EL (cell line): ENCODE data around the gene METTL2B.
A peak's percentile ranks its signal among the peaks of the same experiment; 100 is the strongest.

ENCODE experiments used
- DNase-seq: peaks from one replicate; pipeline ENCODE4 v3.0.0-alpha.2; 2016

Gene METTL2B, protein sequence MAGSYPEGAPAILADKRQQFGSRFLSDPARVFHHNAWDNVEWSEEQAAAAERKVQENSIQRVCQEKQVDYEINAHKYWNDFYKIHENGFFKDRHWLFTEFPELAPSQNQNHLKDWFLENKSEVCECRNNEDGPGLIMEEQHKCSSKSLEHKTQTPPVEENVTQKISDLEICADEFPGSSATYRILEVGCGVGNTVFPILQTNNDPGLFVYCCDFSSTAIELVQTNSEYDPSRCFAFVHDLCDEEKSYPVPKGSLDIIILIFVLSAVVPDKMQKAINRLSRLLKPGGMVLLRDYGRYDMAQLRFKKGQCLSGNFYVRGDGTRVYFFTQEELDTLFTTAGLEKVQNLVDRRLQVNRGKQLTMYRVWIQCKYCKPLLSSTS

DNA sequence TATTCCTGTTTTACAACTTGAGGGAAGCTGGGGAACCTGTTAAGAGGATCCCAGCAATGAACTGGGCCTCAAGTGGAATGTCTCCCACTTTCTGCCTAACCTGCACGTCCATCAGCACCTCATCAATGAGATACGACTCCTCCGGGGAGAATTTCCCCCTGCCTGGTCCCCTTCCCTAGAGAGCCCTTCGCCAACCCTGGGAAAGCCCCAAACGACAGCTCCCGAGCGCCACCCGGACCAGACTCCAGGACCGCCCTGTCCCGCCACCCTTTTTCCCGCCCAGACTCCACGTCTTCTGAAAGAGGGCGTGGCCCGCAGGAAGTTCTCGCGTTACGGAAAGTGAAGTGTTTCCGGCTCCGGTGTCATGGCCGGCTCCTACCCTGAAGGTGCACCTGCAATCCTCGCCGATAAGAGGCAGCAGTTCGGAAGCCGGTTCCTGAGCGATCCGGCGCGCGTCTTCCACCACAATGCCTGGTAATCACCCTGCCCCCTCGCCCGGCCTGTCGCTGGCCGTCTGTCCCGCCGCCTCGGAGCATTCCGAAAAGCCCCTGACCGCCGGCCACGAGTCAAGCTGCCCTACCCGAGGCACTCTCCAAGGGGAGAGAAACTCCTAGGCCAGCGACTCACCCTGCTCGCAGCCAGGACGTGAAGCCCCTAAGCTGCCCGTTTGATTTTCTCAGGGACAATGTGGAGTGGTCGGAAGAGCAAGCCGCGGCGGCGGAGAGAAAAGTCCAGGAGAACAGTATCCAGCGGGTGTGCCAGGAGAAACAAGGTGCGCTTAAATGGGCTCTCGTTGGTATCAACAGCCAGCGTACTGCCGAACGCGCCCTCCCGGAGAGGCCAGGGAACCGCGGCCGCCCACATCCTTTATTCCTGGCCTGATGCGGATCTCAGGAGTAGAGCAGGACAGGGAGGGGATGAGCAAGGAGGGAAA is at the start of gene METTL2B:
Gene METTL2B, plus strand, starts transcription at position 347 of the 934 bp plus-strand sequence. Its CDS starts 18 bp downstream, at position 365.
- peak; percentile 93 for DNase-seq

DNA sequence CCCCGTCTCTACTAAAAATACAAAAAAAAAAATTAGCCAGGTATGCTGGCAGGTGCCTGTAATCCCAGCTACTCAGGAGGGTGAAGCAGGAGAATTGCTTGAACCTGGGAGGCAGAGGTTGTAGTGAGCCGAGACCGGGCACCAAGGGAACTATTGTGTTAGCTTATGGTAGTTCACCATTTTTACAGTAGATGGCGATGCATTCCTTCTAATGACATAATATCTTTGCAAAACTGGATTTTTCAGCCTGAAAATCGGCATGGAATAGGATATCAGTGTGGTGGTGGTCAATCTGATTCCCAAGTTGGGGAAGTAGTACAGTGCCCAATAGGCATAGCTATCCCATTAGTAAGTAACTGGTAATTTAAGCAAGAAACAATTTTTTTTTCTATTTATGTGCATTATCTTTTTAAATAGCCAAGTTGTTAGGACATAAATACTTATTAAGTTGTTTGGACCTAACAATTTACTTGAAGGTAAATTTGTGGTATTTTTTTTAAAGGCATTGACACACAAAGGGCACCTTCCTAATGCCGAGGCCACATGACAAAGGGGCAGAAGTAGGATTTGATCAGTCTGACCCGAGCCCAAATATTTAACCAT is 49.2 kb upstream of the METTL2B start:
- DNase-seq: peak; percentile 53

DNA sequence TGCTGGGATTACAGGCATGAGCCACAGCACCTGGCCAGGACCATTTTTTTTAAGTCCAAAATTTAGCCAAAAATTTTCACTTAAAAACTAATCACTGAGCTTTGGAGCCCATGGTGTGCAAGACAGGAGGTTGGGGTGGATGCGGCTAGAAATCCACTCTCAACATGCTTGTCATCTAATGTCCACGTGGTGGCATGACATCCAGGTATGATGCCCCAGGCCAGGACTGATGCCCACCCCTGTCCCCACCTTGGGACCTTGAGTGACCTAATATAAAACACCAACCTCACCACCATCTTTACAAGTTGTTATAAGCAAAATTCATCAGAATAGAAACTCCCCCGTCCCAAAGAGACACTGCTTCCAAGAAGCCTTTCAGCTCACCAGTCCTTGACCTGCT is 46.3 kb upstream of the METTL2B start:
- DNase-seq: no peak

DNA sequence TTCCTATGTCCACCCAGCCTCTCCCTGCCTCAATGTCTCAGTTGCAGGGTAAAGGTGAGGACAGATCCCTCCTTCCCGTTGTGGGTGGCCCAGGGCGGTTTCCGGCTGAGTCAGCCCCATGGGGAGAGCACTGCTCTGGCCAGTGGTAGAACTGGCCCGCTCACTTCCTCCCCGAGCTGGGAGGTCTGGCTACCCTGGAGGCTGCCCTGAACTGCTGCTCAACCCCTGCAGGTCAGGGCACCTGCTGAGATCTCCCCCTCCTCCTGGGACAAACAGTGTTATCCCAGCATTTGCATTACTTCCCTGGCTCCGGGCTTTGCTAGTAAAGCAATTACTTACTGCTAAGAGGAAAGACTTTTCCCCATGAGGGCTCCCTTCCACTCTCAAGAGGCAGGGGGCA is 45.3 kb upstream of the METTL2B start:
- no peak for DNase-seq

DNA sequence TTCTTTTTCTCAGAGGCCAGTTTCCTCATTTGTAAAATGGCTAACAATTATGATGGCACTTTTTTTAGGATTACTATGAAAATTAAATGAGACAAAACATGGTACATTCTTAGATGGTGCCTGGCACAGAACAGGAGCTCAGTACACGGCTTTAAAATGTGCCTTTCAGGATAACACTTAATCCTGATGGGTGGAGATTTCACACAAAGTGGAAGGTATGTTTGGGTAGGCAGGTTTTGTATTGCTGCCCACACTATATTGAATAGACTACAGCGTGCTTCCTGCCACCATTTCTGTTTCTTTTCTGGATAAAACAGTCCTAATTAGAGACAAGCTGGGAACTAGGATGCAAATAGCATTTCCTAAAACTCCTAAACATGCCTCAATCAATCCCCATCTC is 44.8 kb upstream of the METTL2B start:
- DNase-seq: no peak

DNA sequence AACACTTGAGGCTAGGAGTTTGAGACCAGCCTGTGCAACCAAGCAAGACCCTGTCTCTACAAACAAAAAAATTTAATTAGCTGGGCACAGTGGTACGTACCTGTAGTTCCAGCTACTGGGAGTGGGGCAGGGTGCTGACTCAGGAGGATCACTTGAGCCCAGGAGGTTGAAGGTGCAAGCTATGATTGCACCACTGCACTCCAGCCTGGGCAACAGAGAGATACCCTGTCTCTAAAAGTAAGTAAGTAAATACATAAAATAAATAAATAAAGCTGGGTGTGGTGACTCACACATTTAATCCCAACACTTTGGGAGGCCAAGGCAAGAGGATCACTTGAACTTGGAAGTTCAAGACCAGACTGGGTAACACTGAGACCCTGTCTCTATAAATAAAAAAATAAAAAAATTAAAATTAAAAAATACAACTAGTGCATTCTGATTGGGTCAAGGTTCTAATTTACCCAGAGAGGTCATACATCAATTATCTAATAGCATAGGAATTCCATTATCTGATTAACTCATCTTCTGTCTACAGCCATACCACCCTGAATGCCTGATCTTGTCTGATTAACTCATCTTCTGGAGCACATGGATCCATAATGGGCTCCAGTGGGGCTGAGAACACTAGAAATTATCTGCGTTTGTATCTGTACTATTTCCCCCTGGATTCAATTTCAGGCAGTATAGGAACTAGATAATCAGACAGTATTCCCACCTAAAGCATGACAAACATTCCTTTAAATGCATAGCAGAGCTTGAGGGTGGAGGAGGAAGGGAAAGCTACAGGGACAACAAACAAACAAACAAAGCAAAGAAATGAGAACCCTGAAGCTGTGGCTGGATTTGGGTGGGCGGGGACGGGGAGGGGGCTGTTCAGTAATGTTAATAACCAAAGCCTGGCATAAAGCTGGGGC is 41.9 kb upstream of the METTL2B start:
- DNase-seq: peak; percentile 23

DNA sequence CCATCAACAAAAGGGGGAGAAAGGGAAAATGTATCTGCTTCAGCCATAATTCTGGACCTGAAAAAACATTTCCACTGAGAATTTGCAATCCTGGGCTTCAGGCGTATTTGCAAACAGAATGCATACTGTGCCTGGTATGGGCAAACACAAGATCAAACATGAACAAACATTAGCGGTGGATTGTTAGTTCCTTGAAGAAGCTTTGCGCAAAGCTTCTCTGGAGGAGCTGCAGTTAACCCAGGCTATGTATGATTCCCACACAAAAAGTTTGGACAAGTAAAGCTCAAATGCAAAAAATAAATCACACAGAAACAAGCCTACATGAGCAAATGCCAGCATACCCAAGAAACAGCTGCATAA is 41.2 kb upstream of the METTL2B start:
- DNase-seq: no peak

DNA sequence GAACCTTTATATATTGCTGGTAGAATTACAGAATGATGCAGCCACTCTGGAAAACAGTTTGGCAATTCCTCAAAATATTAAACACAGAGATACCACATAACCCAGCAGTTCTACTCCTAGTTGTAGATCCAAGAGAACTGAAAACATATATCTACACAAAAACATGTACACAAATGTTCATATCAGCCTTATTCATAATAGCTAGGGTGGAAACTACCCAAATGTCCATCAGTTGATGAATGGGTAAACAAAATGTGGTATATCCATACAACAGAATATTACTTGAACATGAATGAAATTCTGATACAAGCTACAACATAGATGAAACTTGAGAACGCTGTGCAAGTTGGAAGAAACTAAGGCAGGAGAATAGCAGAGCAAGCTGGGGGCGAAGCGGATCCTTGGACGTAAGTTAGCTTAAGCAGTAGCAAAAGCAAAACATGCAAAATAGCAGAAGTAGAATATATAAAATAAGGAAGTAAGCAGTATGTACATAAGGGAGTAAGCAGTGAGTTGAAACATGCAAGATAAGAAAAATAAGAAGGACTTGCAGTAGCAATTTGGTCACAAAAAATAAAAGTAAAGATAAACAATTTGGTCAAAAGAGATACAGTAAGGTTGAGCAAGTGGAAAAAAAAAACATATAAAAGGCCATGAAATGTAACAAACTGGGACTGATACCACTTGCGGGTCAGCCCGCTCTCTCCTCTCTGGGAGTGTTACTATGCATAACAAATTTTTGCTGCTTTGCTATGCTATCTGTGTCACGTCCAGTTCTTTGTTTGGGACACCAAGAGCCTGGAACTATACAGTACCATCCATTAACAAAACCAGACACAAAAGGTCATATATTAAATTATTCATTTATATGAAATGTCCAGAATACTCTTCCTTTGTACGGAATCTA is 38.9 kb upstream of the METTL2B start:
- no peak for DNase-seq

DNA sequence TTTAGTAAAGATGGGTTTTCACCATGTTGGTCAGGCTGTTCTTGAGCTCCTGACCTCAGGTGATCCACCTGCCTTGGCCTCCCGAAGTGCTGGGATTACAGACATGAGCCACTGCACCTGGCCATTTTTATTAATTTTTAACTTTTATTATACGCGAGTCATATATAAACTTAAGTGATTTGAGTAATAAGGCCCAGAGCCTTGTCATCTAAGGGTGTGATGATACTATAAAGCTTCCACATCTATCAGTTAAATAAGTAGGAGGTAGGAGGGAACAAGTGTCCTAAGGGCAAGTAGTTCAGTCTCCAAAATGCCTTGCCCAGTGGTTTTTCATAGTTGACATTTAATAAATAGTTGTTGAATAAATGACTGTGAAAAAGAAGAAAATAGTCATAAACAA is 34.2 kb upstream of the METTL2B start:
- no peak for DNase-seq

DNA sequence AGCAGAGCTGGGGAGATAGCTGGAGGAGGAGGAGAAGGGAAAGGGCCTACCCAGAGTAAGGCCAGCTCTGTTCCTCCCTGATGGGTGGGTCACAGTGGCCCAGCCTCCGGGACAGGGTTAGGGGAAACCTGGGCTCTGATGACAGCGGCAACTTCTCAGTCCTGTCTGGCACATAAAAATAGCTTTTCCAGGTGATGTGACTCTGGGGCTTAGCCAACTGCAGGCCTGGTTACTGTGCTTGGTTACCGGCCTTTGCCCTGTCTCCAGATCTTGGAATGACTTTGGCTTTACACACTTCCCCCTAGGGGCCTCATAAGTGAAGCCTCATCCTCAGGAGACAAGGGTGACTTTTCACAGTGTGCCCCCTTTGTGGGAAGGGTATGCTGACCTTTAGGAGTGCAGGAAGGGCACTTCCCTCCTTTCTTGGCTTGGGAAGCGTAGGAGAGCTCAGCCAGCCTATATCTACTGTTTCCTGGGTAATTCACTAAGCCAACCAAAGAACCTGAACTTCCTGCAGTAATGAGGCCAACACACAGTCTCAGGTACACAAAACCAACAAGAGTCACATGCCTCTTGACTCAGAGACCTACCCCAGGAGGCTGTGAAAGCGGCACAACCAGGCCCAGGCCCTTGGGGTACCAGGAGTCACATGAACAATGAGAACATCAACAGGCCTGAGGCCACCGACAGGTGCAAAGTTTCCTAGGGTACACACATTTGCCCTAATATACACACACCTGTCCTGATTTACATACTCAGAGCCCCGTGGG is 32.5 kb upstream of the METTL2B start:
- no peak for DNase-seq

DNA sequence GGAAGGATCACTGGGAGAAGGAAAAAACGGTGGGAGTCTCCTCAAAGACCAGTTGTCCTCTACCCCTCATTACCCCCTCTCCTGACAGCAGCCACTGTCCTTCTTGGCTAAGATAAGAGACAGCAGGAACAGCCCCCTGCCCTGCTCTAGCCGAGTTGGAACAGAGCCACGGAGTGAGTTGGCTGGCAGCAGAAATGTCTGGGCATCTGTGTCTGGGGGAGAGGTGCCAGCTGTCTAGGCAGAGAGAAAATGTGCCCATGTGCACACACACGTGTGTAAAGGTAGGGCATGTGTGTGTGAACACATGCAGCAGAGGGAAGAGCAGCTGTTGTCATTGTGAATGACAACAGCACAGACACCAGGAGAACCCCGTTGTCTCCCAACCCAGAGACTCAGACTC is 30.2 kb upstream of the METTL2B start:
- no peak for DNase-seq

DNA sequence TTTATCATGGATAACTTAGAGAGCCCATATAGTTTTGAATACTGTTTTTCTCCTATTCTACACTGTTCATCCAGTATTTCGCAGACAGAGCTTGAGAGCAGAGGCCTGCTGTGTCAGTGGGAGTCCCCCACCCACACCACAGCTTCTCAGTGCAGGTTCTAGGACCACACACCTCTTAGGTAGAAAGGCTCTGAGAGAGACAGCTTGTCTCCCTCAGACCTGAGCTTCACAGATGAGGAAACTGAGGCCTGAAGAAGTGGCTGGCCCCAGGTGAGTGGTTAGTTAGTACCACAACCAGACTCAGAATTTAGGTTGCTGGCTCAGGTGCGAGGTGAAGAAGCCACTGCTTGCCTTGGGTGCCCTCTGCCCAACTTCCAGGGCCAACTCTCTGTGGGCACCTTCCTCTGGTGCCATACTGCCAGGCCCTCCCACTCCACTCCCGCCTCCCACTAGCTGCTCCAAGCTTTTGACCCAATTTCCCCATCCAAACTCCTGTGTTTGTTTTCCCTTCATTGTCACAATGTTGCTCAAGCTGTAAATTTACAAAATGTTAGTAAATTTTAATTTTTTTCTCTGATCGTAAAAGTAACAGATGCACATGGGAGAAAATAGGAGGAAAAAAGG is 28.5 kb upstream of the METTL2B start:
- no peak for DNase-seq

DNA sequence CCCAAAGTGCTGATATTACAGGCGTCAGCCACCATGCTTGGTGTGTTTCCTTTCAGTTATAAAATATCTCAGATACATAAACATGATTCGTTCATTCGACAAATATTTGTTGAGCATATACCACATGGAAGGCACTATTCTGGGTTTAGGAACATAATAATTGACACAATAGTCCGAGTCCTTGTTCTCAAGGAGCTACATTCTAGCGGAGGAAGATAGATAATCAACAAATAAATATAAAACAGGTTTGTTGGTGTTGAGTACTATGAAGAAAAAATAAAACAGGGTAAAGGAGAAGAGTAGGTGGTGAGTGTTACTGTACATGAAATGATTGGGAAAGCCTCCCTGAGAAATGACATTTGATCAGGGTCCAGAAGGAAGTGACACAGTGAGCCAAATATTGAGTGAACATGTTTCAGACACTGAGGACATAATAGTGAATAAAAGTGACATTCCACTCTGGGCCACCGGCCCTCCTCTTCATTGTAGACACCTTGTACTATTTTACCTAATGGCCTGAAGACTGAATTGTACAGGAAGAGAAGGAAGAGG is 27.7 kb upstream of the METTL2B start:
- DNase-seq: no peak

DNA sequence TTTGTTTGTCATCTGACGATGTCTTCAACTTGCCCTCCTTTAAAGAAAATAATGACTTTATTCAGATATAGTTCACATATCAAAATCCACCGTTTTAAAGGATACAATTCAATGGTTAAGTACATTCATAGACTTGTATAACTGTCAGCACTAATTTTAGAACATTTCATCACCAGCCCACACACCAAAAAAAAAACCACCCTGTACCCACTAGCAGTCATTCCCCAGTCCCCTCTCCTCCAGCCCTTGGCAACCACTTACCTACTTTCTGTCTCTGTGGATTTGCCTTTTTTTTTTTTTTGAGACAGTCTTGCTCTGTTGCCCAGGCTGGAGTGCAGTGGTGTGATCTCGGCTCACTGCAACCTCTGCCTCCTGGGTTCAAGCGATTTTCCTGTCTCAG is 26.1 kb upstream of the METTL2B start:
- DNase-seq: no peak

DNA sequence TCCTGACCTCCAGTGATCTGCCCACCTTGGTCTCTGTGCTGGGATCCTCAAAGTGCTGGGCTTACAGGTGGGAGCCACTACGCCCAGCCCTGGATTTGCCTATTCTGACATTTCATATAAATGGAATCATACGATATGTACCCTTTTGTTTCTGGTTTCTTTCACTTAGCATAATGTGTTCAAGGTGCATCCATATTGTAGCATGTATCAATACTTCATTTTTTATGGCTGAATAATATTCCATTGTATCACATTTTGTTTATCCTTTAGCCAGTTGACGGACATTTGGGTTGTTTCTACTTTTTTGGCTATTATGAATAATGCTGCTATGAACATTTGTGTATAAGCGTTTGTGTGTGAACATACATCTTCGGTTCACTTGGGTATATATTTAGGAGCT is 25.6 kb upstream of the METTL2B start:
- no peak for DNase-seq

DNA sequence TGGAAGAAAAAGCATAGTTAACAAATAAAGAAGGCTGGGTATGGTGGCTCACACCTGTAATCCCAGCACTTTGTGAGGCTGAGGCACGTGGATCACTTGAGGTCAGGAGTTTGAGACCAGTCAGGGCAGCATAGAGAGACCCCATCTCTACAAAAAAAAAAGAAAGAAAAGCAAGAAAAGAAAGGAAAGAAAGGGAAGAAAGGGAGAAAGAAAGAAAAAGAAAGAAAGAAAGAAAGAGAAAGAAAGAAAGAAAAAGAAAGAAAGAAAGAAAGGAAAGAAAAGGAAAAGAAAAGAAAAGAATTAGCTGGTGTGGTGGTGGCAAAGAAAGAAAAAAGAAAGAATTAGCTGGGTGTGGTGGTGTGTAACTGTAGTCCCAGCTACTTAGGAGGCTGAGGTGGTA is 24.0 kb upstream of the METTL2B start:
- no peak for DNase-seq

DNA sequence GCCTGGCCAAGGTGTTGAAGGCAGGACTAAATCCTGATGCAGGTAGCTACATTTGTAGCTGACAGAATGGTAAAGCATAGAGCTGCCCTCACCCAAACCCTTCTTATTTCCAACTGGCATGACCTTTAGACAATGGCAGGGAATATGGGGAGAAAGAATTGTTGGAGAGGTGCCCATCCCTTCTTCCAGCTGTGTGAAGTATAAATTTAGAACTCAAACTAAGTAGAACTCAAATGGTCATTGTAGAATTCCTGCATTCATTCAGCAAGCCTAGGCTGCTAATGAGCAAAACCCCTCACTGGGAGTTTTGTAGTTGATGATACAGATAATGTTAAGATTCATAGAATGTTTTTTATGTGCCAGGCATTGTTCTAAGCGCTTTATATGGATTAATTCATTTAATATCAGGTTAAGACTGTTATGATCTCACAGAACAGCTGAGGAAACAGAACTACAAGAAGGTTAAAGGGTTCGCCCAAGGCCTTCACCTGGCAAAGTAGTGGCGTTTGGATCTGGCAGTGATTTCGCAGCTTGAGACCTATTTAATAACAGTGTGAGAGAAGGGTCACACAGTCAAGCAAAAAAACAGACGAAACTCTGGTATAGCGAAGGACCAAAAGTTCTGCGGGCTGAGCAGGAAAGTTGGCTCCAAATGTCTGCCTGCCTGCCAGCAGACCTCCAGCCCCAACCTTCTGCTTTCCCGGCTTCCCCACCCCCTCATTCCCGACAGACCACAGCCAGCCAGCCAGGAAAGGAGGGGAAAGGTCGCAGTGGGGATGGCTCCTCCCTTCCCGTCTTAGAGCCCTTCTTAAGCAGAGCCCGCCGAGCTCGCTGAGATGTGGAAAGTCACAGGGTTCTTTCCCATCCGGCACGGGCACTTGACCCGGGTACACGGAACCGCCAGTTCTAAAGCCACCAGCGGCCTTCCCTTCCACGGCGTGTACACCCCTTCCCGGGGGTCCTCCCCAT is 22.4 kb upstream of the METTL2B start:
- DNase-seq: no peak

DNA sequence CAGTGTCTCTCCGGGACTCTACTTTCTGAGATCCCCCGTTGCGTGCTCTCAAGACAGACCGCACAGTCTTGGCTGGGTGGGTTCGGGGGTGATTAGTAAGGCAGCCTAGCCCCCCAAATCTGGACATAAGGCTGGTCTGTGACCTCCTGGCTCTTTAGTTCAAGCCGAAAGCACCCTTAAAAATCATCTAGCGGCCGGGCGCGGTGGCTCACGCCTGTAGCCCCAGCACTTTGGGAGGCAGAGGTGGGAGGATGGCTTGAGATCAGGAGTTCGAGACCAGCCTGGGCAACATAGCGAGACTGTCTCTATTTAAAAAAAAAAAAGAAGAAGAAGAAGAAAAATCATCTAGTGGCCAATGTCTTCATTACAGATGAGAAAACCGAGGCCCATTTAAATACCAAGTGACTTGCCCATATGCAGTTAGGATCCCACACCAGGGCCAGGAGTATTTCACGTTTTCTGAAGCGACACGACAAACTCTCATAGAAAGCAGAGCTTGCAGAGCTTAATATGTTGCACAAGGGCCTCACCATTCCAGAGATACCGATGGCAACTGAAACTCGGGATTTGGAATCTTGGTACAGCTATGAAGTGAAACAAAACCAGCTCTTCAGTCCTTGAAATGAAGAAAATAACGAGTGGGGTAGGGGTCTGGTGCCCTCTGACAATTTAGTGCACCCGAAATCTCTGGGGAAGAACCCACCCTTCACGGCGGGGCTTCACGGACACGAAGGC is 21.6 kb upstream of the METTL2B start:
- DNase-seq: peak; percentile 28
